K562 (cell line): ENCODE data around the gene EIPR1. TPM values are rescaled to one million over a fixed set of nuclear protein-coding genes. Genes with fewer than 3 reads are reported as not detected.

Source experiments
- ATAC-seq: fragments of 200-7000 bp; cut with Tn5 transposase; 3 replicates; pipeline ENCODE4 v1.9.1; 2020; ENCODE audit warnings: moderate library complexity
- BruUV-seq: library from RNA; stranded (reverse); fragments of 400-500 nt; replicated peaks from 2 replicates; lab custom pipeline; 2021; lab: Mats Ljungman, UMichigan
- CTCF ChIA-PET: fragments of 300-600 bp; formaldehyde crosslinking; extraction: SDS; loops from one replicate; lab custom pipeline; 2021; ENCODE audit warnings: low intra/inter-chr PET ratio; lab: Yijun Ruan, JAX
- POLR2A ChIA-PET: fragments of 300-600, 350-650 bp; sonication (Branson Sonifier 250); formaldehyde crosslinking; extraction: SDS; loops from one replicate; lab custom pipeline; 2021; ENCODE audit warnings: antibody characterized with exemption, inconsistent platforms; lab: Yijun Ruan, JAX
- DNase-seq, 4 experiments: peaks; one replicate each; pipeline versions ENCODE4 v3.0.0 to v3.0.0-alpha.2; 2011 to 2018; ENCODE audit warnings: low spot score in 3 of 4, mixed read lengths in 3 of 4; ENCODE audit errors: extremely low read depth in 1 of 4
- FAIRE-seq: peaks from 2 replicates; lab custom pipeline; 2011; peaks lifted over from hg19 to GRCh38; lab: Jason Lieb, UNC
- H2AFZ ChIP-seq: 2 replicates; pipeline ENCODE4 v1.6.0; 2011; ENCODE audit warnings: low read depth, low read length, control low read depth, inconsistent platforms
- H3K27ac ChIP-seq: fragments of 200-600 bp; 3 replicates; pipeline ENCODE4 v1.8.0; 2011; ENCODE audit warnings: low read depth, mild to moderate bottlenecking, control low read depth, inconsistent platforms, low read length, moderate library complexity, mixed read lengths; ENCODE audit errors: extremely low read depth
- H3K27me3 ChIP-seq, 2 experiments: fragments of 300-600 bp in 1 of 2; 2 replicates in 1 of 2; 3 replicates in 1 of 2; pipeline versions ENCODE4 v1.6.0 to v1.8.0; 2011; ENCODE audit warnings: inconsistent platforms in 2 of 2, low read length in 2 of 2, mild to moderate bottlenecking in 1 of 2, mixed read lengths in 1 of 2, moderate library complexity in 1 of 2; ENCODE audit not compliant: control insufficient read depth in 2 of 2, insufficient read depth in 2 of 2
- H3K36me3 ChIP-seq: fragments of 300-600 bp; 3 replicates; pipeline ENCODE4 v1.8.0; 2011; ENCODE audit warnings: mild to moderate bottlenecking, low read length, inconsistent platforms; ENCODE audit not compliant: control insufficient read depth, insufficient read depth
- H3K4me1 ChIP-seq, 2 experiments: fragments of 200-600 bp in 1 of 2; replicated peaks in 1 of 2; 2 replicates in 1 of 2; 3 replicates in 1 of 2; pipeline versions ENCODE4 v1.5.1 to v1.8.0; 2011; ENCODE audit warnings: inconsistent platforms in 2 of 2, low read length in 2 of 2, mild to moderate bottlenecking in 1 of 2, mixed read lengths in 1 of 2, moderate library complexity in 1 of 2; ENCODE audit not compliant: control insufficient read depth in 2 of 2, insufficient read depth in 2 of 2
- H3K4me2 ChIP-seq: 2 replicates; pipeline ENCODE4 v1.6.1; 2011; ENCODE audit warnings: low read length, control low read depth, inconsistent platforms, mixed read lengths; ENCODE audit not compliant: insufficient read depth
- H3K4me3 ChIP-seq: fragments of 200-600 bp; sonication (generic), shearing (Covaris generic); 2 replicates; pipeline ENCODE4 v1.5.1; 2016; ENCODE audit warnings: control low read depth, inconsistent platforms
- H3K79me2 ChIP-seq: fragments of 200-600 bp; 3 replicates; pipeline ENCODE4 v1.8.0; 2011; ENCODE audit warnings: low read length, inconsistent platforms; ENCODE audit not compliant: control insufficient read depth, insufficient read depth
- H3K9ac ChIP-seq, 2 experiments: 2 replicates each; pipeline versions ENCODE4 v1.6.0 to v1.6.1; 2011; ENCODE audit warnings: low read depth in 2 of 2, low read length in 2 of 2, control low read depth in 1 of 2, inconsistent platforms in 1 of 2, mild to moderate bottlenecking in 1 of 2, mixed read lengths in 1 of 2; ENCODE audit not compliant: insufficient read depth in 1 of 2
- H3K9me1 ChIP-seq: one replicate; pipeline ENCODE4 v1.6.0; 2011; ENCODE audit warnings: inconsistent platforms, mild to moderate bottlenecking, low read length, moderate library complexity; ENCODE audit not compliant: control insufficient read depth, insufficient read depth
- H3K9me3 ChIP-seq: replicated peaks from 2 replicates; pipeline ENCODE4 v1.5.1; 2011; ENCODE audit warnings: low read depth, low read length, inconsistent platforms; ENCODE audit not compliant: control insufficient read depth, insufficient read depth
- H4K20me1 ChIP-seq: replicated peaks from 2 replicates; pipeline ENCODE4 v1.6.1; 2011; ENCODE audit warnings: low read length, inconsistent platforms, mixed read lengths; ENCODE audit not compliant: control insufficient read depth, insufficient read depth
- FIP1L1 ChIP-seq: fragments of 200-400 bp; formaldehyde crosslinking; IDR thresholded peaks from 2 replicates; pipeline ENCODE4 v1.6.1; 2018; ENCODE audit warnings: mild to moderate bottlenecking, low read depth, low read length; ENCODE audit not compliant: poor library complexity, severe bottlenecking
- NCOR1 ChIP-seq: fragments of 450-650 bp; IDR thresholded peaks from 2 replicates; pipeline ENCODE4 v1.6.1; 2016; ENCODE audit warnings: mild to moderate bottlenecking, moderate library complexity
- NELFE ChIP-seq: IDR thresholded peaks from 2 replicates; pipeline ENCODE4 v1.6.1; 2011; ENCODE audit warnings: mild to moderate bottlenecking; ENCODE audit not compliant: insufficient read depth, insufficient read length
- NFYB ChIP-seq: IDR thresholded peaks from 2 replicates; pipeline ENCODE4 v1.6.1; 2011; ENCODE audit warnings: mild to moderate bottlenecking, moderate library complexity; ENCODE audit not compliant: insufficient read length; ENCODE audit errors: extremely low read depth
- POLR2G ChIP-seq: fragments of 200-400 bp; formaldehyde crosslinking; IDR thresholded peaks from 2 replicates; pipeline ENCODE4 v1.6.1; 2017; ENCODE audit warnings: low read depth, mild to moderate bottlenecking, antibody characterized with exemption, low read length, moderate library complexity
- SMARCE1 ChIP-seq: fragments of 450-650 bp; IDR thresholded peaks from 2 replicates; pipeline ENCODE4 v1.7.1; 2016; ENCODE audit warnings: mild to moderate bottlenecking
- STAT5B ChIP-seq: fragments of 250-450 bp; sonication (Bioruptor Pico); IDR thresholded peaks from 2 replicates; pipeline ENCODE4 v1.8.0; 2021; ENCODE audit warnings: mild to moderate bottlenecking, inconsistent platforms
- TFE3 ChIP-seq: fragments of 450-650 bp; formaldehyde crosslinking; IDR thresholded peaks from 2 replicates; pipeline ENCODE4 v1.4.0; 2020; ENCODE audit warnings: mild to moderate bottlenecking, mixed read lengths
- THAP7 ChIP-seq: fragments of 250-450 bp; sonication (Bioruptor Pico); IDR thresholded peaks from 2 replicates; pipeline ENCODE4 v1.5.0; 2021
- THRA ChIP-seq: fragments of 450-650 bp; IDR thresholded peaks from 2 replicates; pipeline ENCODE4 v1.6.1; 2017; ENCODE audit warnings: mild to moderate bottlenecking, moderate library complexity
- ZFP1 ChIP-seq: fragments of 450-650 bp; formaldehyde crosslinking; IDR thresholded peaks from 2 replicates; pipeline ENCODE4 v1.4.0; 2020; ENCODE audit warnings: mild to moderate bottlenecking, mixed read lengths
- ZNF354B ChIP-seq: fragments of 250-450 bp; sonication (Bioruptor Pico); IDR thresholded peaks from 2 replicates; pipeline ENCODE4 v1.4.0; 2020
- WGBS: fragments of 100-300 bp; shearing (Covaris generic); methylation state at CpG from one replicate; pipeline ENCODE4 v1.1.6; 2016; ENCODE audit warnings: low coverage, mixed read lengths; ENCODE audit not compliant: insufficient coverage; ENCODE audit errors: missing lambda C conversion rate; 5-methylcytosine and 5-hydroxymethylcytosine counted together
- in situ Hi-C: fragments of 300-500 bp; cut with MboI; formaldehyde crosslinking; loops from 4 replicates; pipeline ENCODE4 v1.15.0; 2018; ENCODE audit warnings: inconsistent platforms, mixed read lengths
- intact Hi-C: fragments of 100-400 bp; cut with micrococcal nuclease; formaldehyde crosslinking; loops from 2 replicates; pipeline ENCODE4 v1.14.2; 2022
- polyA plus RNA-seq, 8 experiments: library from polyadenylated mRNA; depleted of rRNA in 4 of 8; stranded (reverse) in 5 of 8; unstranded in 3 of 8; fragments of >200 nt; fragmentation: Nextera tagmentation in 2 of 8; fragmentation: Illumina TruSeq in 1 of 8; extraction: Ambion mirVana in 2 of 8; extraction: Trizol in 1 of 8; gene quantifications; 2 replicates each; pipeline versions ENCODE4 v1.2.1 to v1.2.3, GENCODE V29; 2011 to 2014; ENCODE audit warnings: inconsistent platforms in 1 of 8, missing spikeins in 1 of 8
- total RNA-seq, 7 experiments: library from RNA; depleted of rRNA in 6 of 7; stranded (reverse); fragments of >200 nt in 6 of 7; fragmentation: Illumina TruSeq in 2 of 7; extraction: Trizol in 2 of 7; gene quantifications; 2 replicates each; pipeline versions ENCODE4 v1.2.1 to v1.2.3, GENCODE V29; 2011 to 2021; ENCODE audit warnings: low replicate concordance in 1 of 7

The EIPR1 gene
- total and polyA plus RNA-seq, 9 of the 15 experiments (the other 6 are each of a cell fraction or from before 2014, with no cell fraction given): 19.9 to 54.4 (median 35.9) TPM

- Histone ChIP-seq H3K9me3 (peaks cover 2% of the 10 kb centered on the region; the same call in 1 of the 2 replicates), H3K9me1 (no peaks in the 10 kb centered on the region), H3K4me1 (peaks cover 0 to 5% of the 10 kb centered on the region in 2 experiments; a peak in 1 of 5 replicates), H4K20me1 (no peaks in the 10 kb centered on the region), H3K79me2 (no peaks in the 10 kb centered on the region), H3K9ac (no peak overlapping the region), H3K4me3 (no peak overlapping the region), H3K27ac (no peak overlapping the region), H3K4me2 (no peak overlapping the region), H3K36me3 (peaks cover 2% of the 10 kb centered on the region; the same call in 1 of the 3 replicates), H3K27me3 (no peaks in the 10 kb centered on the region), H2AFZ (no peak overlapping the region)
- BruUV-seq: no TSS peak
- TF ChIP-seq THRA (no peak), POLR2G (0 out of 2 replicates have a peak, but pooled peaks have one; percentile 14)
- POLR2A ChIA-PET: no interaction called here
- in situ Hi-C loops: no loop called here
- CTCF ChIA-PET: no interaction called here
- 92% methylated on average over 10 of the region's 11 CpGs for WGBS
- ATAC-seq (no peak), FAIRE-seq (no peak), DNase-seq (no peak)
- intact Hi-C loops: no loop called here
These were observed 193.5 kb downstream of the EIPR1 start for GRCh38 chr2:3184167-3184566.

- no peak overlapping the region for H3K27ac ChIP-seq
- DNase-seq (no peak), FAIRE-seq (no peak), ATAC-seq (no peak)
- peaks cover 2% of the 10 kb centered on the region; the same call in 1 of the 2 replicates for H3K9me3 ChIP-seq
- no peaks in the 10 kb centered on the region for H3K36me3 ChIP-seq
- no peak overlapping the region for H2AFZ ChIP-seq
- in situ Hi-C loops (no loop called here), intact Hi-C loops (no loop called here)
- no TSS peak for BruUV-seq
- no peak overlapping the region for H3K4me3 ChIP-seq
- no peaks in the 10 kb centered on the region for H3K79me2 ChIP-seq
- no peaks in the 10 kb centered on the region for H4K20me1 ChIP-seq
- H3K4me1 ChIP-seq: peaks cover 0 to 8% of the 10 kb centered on the region in 2 experiments; a peak in 1 of 5 replicates
- ChIA-PET CTCF (no interaction called here), POLR2A (no interaction called here)
- no peaks in the 10 kb centered on the region for H3K27me3 ChIP-seq
- no peak overlapping the region for H3K4me2 ChIP-seq
- no peaks in the 10 kb centered on the region for H3K9me1 ChIP-seq
- 86% methylated on average over 7 of the region's 10 CpGs for WGBS
- H3K9ac ChIP-seq: no peak overlapping the region
- TF ChIP-seq NELFE (no peak), ZNF354B (CRISPR knock-in tag) (no peak), NFYB (no peak), FIP1L1 (no peak), TFE3 (CRISPR knock-in tag) (no peak), SMARCE1 (no peak), THAP7 (no peak), NCOR1 (no peak), STAT5B (CRISPR knock-in tag) (no peak), ZFP1 (CRISPR knock-in tag) (no peak)
These were observed 193.9 kb downstream of the EIPR1 start for GRCh38 chr2:3183766-3184165.
